Measurements from ENCODE around the gene ANKRD11. TPM values are rescaled to one million over a fixed set of nuclear protein-coding genes. Genes with fewer than 3 reads are reported as not detected.

The ANKRD11 gene
- total RNA-seq, 1 donor from 2014 or later, result 178 TPM

DNA sequence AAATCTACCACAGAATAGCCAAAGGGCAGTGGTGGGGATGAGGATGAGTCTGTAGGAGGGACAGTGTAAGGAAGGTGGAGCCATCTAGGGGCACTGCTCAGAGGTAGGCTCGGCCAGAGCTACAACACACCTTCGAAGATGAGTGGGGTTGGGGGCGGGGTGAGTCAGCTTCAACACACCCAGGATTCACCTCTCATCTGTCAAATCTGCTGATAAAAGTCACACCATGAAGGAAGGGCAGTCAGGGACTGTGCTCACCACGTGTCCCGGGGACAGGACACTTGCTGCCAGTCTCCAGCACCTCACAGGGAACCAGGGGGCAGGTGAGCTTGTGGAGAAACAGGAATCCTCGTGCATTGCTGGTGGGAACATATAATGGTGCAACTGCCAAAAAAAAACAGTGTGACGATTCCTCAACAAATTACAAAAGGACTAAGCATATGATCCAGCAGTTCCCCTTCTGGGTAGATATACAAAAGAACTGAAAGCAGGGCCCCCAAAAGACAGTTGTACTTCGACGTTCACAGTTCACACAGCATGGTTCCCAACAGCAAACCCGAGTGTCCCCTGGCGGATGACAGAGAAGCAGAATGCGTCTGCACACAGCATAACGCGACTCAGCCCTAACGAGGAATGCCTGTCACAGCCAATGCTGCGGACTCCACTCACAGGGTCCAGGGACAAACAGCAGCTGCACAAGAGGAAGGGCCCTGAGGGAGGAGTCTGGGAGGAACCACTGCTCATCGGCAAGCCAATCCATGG, 133.1 kb downstream of the ANKRD11 start:
- DNase-seq (ENCODE audit: extremely low read depth, low read depth, low spot score), result no peak

DNA sequence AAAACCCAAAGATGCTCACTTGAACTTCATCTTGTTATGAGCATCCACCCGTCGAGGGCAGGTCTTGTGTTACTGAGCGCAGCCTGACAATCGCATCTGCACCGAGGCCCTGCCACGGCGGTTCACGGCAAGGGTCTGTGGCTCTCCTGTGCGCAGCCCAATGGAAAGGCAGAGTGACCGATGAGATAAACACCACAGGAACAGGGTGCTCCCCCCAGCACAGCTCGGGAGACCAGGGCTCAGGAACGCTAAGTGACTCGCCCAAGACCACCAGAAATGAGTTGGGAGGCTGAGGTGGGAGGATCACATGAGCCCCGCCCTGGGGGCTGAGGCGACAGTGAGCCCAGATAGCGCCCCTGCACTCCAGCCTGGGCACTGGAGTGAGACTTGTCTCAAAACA, 134.7 kb downstream of the ANKRD11 start:
- DNase-seq (ENCODE audit: extremely low read depth, low read depth, low spot score), result no peak

DNA sequence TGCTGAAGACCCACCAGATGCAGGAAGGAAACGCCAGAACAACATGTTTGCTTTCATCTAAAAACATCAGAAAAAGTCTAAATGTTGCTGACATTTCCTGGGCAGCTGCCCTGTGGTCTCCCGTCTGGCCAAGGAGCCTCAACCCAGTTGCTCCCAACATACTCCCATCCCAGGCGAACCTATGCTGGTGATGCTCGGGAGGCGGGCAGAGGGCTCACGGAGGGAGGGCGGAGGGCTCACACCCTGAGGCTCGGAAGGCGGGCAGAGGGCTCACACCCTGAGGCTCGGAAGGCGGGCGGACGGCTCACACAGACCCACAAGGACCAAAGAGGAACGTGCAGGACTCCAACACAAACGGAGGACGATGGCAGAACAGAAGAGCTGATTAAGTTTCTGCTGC, 135.4 kb downstream of the ANKRD11 start:
- DNase-seq (ENCODE audit: extremely low read depth, low read depth, low spot score), result no peak

DNA sequence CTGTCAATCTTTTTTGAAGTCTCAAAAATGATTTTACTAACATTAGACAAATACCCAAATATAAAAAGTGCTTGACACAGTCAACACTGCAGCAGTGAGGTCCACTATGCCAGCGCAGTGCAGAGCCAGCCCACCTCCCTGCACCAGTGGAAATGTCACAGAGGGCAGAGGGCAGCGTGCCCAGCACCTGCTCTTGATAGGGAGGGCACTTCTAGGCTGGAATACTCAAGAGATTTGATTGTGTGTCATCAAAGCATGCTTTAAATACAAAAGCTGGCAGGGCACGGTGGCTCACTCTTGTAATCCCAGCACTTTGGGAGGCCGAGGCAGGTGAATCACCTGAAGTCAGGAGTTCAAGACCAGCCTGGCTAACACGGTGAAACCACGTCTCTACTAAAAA, 136.0 kb downstream of the ANKRD11 start:
- no peak for DNase-seq (ENCODE audit: extremely low read depth, low read depth, low spot score)

DNA sequence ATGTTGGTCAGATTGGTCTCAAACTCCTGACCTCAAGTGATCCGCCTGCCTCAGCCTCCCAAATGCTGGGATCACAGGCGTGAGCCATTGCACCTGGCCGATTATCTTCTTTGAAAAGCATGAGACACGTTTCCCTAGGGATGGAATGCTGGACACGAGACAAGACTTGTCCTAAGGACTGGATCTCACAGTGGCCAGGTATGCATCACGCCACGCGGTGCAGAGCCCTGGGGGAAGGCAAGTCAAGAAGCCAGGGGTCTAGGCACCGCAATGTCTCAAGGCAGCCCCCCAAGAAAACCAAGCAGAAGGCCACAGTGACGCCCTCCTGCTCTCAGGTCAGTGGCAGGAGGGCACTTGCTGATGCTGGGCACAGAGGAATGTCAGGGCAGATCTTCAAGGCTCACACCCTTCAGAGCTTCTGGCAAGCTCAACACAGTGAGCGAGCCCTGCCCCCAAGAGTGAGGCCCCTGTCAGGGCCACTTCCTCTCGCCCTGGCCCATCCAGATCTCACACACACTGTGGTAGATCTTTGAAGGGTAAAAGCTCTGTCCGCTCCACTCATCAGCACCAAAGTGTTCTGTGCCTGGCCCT, 138.2 kb downstream of the ANKRD11 start:
- no peak for DNase-seq (ENCODE audit: extremely low read depth, low read depth, low spot score)

DNA sequence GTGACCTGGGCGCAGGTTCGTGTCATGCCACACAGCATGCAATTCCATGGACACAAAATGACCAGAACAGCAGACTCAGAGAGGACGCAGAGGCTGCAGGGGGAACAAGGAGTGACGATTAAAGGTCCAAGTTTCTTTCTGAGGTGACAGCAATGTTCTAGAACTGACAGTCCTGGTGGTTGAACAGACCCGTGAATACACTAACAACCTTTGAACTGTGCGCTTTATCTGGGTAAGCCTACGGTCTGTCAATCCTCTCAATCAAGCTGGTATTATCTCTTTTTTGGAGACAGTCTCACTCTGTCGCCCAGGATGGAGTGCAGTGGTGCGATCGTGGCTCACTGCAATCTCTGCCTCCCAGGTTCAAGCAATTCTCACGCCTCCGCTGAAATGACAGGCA, 138.7 kb downstream of the ANKRD11 start:
- DNase-seq (ENCODE audit: extremely low read depth, low read depth, low spot score), result no peak

DNA sequence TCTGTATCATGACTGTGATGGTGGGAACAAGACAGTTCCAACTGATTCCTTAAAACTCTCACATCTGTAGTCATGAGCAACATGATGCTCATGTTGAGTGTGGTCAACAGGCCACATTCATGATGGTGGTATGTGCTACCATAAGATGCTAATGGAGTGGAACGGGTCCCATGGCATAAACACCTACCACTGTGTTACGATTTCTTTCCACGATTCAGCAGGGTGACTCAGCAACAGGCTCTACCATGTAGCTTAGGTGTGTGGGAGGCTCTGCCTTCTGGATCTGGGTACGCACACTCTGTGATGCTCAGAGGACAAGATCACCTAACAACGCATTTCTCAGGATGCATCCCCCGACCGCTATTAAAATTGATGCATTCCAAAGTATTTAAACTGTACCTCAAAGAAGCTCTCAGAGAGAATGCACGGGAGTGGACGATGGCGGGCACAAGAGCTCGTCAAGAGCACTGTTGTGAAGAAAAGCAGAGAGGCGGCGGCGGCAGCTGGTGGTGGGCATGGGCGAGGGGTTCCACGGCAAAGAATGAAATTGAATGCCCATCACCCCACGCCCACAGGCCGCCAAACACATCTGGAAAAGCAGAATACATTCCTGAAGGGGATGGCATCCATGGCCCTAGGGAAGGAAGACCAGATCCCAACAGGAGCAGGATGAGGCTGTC, 139.5 kb downstream of the ANKRD11 start:
- no peak for DNase-seq (ENCODE audit: extremely low read depth, low read depth, low spot score)

DNA sequence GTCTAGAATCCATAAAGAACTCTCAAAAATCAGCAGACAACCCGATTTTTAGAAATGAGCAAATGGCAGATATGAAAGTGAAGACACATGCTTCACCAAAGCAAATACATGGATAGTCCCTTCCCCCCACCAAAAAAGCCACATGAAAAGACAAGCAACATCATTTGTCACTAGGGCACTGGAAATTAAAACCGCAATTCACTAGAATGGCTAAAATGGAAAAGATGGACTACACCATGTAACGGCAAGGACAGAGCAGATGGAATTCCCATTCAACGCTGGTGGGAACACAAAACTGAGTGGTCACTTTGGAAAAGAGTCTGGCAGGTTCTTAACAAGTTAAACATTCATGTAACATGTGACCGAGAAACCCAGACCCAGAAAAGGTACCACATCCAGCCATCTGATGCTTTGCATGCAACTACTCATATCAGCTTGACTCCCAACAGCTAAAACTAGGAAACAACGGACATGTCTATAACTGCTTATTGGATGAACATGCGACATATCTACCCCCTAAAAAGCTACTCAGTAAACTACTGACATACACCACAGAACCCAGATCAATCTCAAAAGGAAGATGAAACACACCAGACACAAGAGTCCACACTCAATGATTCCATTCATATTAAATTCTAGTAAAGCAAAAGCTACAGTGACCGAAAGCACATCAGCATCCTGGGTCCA, 140.3 kb downstream of the ANKRD11 start:
- no peak for DNase-seq (ENCODE audit: extremely low read depth, low read depth, low spot score)

DNA sequence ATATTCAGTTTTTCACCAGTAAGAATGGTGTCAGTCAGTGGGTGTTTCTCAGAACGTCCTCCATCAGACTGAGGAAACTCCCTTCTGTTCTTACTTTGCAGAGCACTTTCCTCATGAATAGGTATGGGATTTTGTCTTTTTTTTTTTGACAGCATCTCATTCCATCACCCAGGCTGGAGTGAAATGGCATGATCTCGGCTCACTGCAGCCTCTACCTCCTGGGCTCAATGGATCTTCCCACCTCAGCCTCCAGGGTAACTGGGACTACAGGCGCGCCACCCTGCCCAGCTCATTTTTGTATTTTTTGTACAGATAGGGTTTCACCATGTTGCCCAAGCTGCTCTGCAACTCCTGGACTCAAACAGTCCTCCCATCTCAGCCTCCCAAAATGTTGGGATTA, 142.6 kb downstream of the ANKRD11 start:
- DNase-seq (ENCODE audit: extremely low read depth, low read depth, low spot score), result no peak

DNA sequence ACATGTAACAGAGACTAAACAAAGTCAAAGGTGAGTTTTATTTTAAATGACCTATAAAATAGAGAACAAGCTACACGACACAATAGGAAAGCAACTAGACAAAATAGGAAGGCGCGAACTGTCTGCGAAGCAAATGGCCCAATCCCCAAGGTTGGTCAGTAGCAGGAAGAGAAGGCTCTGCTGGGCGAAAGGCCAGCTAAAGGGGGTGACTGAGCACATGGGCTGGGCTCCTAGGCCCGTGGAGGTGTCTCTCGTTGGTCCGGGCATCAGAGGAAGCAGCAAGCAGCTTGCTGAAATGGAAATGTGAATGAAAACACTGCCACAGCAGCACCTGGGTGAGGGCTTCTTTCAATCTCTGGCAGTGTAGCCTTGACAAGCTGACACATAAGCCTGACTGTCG, 143.5 kb downstream of the ANKRD11 start:
- no peak for DNase-seq (ENCODE audit: extremely low read depth, low read depth, low spot score)

DNA sequence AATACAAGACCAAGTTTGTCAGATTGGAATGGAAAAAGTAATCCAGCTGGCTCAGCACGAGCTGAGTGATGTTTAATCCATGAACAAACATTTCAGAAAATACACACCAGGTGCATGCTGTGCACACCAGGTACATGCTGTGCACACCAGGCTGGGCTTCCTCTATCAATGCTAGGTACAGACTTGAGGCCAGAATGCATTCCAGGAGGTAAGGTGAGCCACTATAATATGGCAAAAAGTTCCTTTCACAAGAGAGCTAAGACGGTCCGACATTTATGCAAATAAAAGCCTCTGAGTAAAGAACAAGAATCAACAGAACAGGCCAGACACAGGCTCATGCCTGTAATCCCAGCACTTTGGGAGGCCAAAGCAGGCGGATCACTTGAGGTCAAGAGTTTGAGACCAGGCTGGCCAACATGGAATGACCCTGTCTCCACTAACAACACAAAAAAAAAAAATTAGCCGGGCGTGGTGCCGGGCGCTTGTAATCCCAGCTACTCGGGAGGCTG, 144.7 kb downstream of the ANKRD11 start:
- DNase-seq (ENCODE audit: extremely low read depth, low read depth, low spot score), result no peak

DNA sequence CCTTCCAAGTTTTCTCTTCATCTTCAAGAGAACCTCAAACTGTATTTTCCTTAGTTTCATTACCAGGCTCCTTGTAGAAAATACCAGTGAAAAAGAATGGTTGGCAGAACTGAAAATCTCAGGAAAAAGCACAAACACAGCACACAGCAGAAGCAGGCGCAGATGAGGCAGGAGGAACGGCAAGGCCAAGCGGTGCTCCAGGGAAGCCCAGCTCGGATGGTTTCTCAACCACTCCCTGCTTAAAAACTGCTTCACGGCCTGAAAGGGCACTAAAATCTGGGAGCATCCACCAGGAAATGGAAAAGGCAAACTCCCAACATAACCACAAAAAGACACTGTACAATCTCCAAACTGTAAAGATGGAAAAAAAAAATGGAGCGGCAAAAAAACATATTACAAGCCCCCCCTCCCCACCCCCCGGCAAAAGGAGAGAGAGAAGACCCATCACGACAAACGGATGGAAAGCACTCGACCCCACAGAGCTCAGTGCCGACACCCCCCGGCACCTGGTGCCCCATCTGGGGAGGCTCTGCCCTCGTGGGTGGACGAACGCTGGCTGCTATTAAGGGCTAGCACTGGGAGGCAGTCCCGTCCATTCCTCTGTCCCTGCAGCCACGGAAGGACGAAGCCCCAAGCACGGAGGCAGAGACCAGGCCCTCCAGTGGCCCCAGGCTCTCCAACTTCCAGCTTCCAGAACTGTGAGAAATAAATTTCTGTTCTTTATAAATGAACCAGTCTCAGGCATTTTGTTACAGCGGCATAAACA, 145.3 kb downstream of the ANKRD11 start:
- no peak for DNase-seq (ENCODE audit: extremely low read depth, low read depth, low spot score)

DNA sequence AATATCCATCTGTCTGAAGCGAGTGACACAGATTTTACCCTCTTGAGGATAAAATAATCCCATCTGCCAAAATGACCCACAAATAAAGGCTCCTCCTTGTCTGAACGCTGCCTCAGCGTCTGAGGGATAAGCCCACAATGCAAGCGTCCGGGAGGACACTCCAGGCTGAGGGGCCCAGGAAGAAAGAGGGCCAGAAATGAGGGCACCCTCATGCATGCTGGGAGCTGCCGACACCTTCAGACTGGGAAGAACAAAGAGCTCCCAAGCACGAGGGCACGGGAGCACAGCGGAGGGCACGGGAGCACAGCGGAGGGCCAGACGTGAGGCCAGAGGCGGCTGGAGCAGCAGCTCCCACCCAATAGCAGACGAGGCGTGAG, 145.9 kb downstream of the ANKRD11 start:
- no peak for DNase-seq (ENCODE audit: extremely low read depth, low read depth, low spot score)

DNA sequence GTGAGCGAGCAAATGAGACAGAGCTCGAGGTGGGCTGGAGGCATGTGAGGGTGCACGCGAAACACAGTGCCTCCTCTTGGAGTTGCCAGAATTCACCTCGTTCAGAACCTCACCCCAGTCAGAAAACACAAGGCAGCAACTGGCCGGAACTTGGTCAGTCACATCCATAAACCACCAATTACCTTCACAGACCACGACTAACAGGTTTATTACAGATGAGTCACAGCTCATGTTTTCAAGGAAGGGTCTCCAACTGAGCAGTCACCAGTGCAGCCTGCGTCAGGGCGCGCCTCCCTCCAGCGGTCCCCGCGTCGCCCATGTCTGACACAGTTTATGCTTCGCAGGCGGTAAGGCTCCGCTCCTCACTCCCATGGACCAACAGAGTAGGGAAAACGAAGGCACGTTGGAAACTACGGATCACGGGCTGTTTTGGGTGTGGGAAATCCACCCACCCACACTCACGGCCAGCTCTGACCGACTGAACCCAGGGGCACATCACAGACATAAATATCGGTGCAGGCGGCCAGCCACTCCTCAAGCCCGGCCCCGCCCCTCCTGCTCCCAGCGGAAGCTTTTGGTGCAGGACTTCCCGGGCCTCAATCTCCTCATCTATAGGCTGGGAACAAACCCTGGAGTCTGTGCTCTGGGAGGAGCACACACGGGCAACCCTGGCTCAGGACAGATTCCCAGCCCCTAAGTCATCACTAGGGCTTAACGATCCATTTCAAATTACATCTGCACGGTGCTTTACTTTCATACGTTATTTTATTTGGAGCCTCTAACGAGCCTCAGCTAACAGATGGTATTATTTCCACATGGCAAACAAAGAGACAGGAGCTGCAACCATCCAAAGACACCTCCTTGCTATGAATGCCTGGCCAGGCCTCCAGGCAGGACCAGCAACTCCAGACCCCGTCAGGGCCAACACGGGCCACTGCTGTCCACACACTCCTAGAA, 146.6 kb downstream of the ANKRD11 start:
- no peak for DNase-seq (ENCODE audit: extremely low read depth, low read depth, low spot score)

DNA sequence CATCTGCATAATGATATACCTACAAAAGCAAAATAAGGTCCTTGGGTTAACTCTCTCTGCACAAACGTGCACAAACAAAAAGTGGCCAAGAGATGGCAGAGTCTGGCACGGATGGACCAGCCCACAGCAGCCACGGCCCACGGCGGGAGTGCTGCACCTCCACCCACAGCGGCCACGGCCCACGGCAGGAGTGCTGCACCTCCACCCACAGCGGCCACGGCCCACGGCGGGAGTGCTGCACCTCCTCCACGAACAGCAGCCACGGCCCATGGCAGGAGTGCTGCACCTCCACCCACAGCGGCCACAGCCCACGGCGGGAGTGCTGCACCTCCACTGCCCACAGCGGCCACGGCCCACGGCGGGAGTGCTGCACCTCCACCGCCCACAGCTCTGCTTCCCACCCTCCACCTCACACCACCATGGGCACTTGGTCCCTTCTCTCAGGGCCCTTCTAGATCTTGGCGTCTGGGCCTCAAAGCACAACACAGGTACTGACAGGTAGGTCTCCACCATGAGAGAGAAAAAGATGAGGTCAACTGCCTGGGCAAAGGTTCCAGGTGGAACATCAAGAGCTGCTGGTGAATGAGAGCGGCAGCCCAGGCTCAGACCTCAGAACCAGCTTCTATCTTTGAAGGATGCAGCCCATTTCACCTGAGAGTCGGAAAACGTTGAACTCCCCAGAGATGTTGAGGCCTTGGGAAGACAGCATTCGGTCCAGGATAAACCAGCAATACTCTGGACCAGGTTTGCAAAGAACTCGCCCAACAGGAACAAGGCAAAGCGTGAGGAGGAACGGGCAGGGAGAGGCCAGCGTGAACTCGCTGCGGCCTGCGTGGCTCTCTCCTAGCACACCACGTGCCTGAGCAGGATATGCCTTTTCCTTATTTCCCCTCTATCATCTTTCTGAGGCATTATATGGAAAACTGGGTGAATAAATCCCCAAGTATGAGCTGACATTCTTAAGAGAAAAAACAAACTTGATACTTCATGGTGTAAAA, 148.4 kb downstream of the ANKRD11 start:
- no peak for DNase-seq (ENCODE audit: extremely low read depth, low read depth, low spot score)

DNA sequence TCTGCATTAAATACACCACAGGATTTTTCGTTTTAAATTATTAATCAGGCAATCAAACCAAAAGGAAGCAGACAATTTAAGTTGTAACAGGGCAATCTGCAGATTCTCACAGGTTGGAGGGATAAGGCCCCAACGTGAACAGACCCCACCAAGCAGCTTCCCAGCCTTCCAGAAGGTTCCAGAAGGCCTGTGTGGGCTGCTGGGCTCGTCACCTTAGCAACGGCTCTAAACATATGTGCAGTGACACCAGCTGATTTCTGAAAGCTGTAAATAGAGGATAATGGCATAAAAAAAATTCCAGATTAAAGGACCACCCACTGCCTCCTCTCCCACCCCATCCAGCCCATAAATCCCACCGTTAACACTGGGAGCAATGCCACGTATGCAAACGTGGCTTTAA, 149.1 kb downstream of the ANKRD11 start:
- DNase-seq (ENCODE audit: extremely low read depth, low read depth, low spot score), result no peak

DNA sequence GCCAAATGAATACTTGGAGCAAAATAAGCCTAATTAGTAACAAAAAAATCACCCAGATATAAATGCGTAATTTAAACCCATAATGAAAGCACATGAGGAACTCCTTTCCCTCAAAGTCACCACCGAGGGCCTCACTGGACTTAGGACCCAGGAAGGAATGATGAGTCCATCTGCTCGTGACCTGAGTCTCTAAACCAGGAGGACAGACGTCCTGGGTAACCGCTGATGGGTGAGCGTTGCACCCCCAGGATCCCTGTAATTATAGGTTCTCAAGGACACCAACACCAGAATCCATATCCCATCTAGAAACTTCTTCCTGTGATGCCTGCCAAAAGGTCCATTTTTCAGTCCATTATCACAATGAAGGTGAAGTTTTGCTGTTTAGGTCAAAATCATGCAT, 151.5 kb downstream of the ANKRD11 start:
- DNase-seq (ENCODE audit: extremely low read depth, low read depth, low spot score), result no peak

DNA sequence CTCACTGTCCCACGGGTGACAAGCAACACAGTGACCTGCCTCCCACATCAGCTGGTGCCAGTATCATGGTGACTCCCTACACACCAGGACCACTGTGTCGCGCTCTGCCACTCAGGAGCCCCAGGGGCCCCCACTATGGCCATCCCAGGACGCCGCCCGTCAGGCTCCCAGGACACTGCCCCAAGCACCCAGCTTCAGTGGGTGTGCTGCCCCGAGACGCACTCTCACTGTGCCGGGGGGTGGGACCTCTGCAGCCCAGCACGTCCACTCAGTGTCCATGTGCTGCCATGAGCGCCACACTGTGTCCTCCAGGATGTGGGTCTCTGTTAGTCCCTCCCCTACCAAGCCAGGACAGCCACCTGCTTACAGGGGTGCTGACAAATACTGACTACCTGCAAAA, 152.4 kb downstream of the ANKRD11 start:
- no peak for DNase-seq (ENCODE audit: extremely low read depth, low read depth, low spot score)
